Parathyroid adenoma (tissue), 2 donors: ENCODE data around the gene PTCSC3.

Source experiments
- H2AFZ ChIP-seq: fragments of 300-600 bp; sonication (generic); one replicate; pipeline ENCODE4 v1.7.0; 2017; ENCODE audit warnings: antibody characterized with exemption, mild to moderate bottlenecking
- H3K27ac ChIP-seq: fragments of 300-600 bp; sonication (generic); one replicate; pipeline ENCODE4 v1.7.0; 2017
- H3K27me3 ChIP-seq: fragments of 300-600 bp; sonication (generic); one replicate; pipeline ENCODE4 v1.7.0; 2017; ENCODE audit warnings: low read length; ENCODE audit not compliant: control insufficient read depth, insufficient read depth
- H3K36me3 ChIP-seq: fragments of 300-600 bp; sonication (generic); one replicate; pipeline ENCODE4 v1.7.0; 2017; ENCODE audit warnings: low read length; ENCODE audit not compliant: control insufficient read depth, insufficient read depth
- H3K4me1 ChIP-seq: fragments of 300-600 bp; sonication (generic); one replicate; pipeline ENCODE4 v1.7.0; 2017; ENCODE audit warnings: control low read depth
- H3K4me2 ChIP-seq: fragments of 300-600 bp; sonication (generic); one replicate; pipeline ENCODE4 v1.7.0; 2017; ENCODE audit warnings: low read length
- H3K4me3 ChIP-seq: fragments of 300-600 bp; sonication (generic); one replicate; pipeline ENCODE4 v1.7.0; 2017; ENCODE audit warnings: low read depth, low read length
- H3K79me2 ChIP-seq: fragments of 300-600 bp; sonication (generic); one replicate; pipeline ENCODE4 v1.7.0; 2017; ENCODE audit warnings: control low read depth
- H3K9ac ChIP-seq: fragments of 300-600 bp; sonication (generic); one replicate; pipeline ENCODE4 v1.7.0; 2017; ENCODE audit warnings: mild to moderate bottlenecking
- H3K9me3 ChIP-seq: fragments of 300-600 bp; sonication (generic); one replicate; pipeline ENCODE4 v1.7.0; 2017; ENCODE audit warnings: low read length; ENCODE audit not compliant: control insufficient read depth
- TF ChIP-seq, protein P1 (sequence below): fragments of 300-600 bp; sonication (generic); IDR thresholded peaks from one replicate; pipeline ENCODE4 v1.7.0; 2017; ENCODE audit warnings: antibody characterized with exemption, mild to moderate bottlenecking
- donor health status: primary hyperparathyroidism.

The PTCSC3 gene

DNA sequence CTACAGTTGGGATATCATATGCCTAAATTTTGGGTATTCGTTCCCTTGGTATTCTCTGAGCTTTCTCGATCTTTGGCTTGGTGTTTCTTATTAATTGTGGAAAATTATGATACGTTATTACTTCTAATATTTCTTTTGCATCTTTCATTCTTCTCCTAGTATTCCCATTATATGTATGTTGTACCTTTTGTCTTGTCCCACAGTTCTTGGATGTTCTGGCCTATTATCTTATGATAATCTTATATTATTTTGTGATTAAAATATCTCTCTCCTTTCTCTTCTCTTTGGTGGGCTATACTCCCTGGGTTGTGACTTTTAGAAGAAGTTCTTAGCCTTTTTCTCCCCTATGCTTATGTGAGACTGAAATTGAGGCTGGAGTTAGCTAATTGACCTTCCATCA lies 25.2 kb downstream of the PTCSC3 start:
- no peak overlapping the region for H3K4me3 ChIP-seq
- H3K79me2 ChIP-seq, result no peaks in the 10 kb centered on the region
- H3K27me3 ChIP-seq, result no peaks in the 10 kb centered on the region
- H3K36me3 ChIP-seq, result no peaks in the 10 kb centered on the region
- TF ChIP-seq, protein P1, sequence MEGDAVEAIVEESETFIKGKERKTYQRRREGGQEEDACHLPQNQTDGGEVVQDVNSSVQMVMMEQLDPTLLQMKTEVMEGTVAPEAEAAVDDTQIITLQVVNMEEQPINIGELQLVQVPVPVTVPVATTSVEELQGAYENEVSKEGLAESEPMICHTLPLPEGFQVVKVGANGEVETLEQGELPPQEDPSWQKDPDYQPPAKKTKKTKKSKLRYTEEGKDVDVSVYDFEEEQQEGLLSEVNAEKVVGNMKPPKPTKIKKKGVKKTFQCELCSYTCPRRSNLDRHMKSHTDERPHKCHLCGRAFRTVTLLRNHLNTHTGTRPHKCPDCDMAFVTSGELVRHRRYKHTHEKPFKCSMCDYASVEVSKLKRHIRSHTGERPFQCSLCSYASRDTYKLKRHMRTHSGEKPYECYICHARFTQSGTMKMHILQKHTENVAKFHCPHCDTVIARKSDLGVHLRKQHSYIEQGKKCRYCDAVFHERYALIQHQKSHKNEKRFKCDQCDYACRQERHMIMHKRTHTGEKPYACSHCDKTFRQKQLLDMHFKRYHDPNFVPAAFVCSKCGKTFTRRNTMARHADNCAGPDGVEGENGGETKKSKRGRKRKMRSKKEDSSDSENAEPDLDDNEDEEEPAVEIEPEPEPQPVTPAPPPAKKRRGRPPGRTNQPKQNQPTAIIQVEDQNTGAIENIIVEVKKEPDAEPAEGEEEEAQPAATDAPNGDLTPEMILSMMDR, result no peak
- no peak overlapping the region for H3K4me2 ChIP-seq
- no peak overlapping the region for H3K27ac ChIP-seq
- no peak overlapping the region for H2AFZ ChIP-seq
- no peaks in the 10 kb centered on the region for H3K4me1 ChIP-seq
- H3K9me3 ChIP-seq, result no peaks in the 10 kb centered on the region
- H3K9ac ChIP-seq, result no peak overlapping the region

DNA sequence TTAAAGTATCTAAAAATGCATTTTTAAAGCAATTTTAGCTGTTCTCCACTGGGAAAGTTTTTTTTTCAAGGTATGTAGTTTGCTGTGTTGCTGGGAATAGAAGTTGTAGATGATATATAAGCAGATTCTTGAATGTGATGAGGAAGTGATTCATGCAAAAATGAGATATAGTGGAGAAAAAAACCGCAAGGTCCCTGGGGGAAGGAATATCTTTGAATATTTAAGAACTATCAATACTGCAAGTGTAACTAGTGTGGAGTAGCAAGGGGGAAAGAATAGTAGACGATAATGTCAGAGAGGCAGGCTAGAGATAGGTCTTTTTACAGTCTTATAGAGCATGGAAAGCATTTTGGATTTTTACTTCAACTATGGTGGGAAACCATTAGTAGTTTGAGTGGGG lies 42.5 kb downstream of the PTCSC3 start:
- Histone ChIP-seq H3K9me3 (no peaks in the 10 kb centered on the region), H3K36me3 (no peaks in the 10 kb centered on the region), H3K79me2 (no peaks in the 10 kb centered on the region), H3K27me3 (no peaks in the 10 kb centered on the region), H2AFZ (no peak overlapping the region), H3K4me3 (no peak overlapping the region), H3K4me2 (no peak overlapping the region), H3K9ac (no peak overlapping the region), H3K4me1 (no peaks in the 10 kb centered on the region), H3K27ac (no peak overlapping the region)
- TF ChIP-seq, protein P1, result no peak

DNA sequence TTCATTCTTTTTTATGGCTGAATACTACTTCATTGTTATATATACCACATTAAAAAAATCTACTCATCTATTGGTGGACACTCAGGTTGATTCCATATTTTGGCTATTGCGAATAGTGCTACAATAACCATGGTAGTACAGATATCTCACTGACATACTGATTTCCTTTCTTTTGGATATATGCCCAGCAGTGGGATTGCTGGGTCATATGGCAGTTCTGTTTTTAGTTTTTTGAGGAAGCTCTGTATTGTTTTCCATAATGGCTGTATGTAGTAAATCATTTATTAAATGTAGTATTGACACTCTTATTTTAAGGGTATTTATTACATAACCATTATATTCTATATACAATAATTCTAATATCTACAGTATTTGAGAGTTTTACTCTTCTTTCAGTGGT lies 43.7 kb downstream of the PTCSC3 start:
- Histone ChIP-seq H3K9ac (no peak overlapping the region), H3K4me1 (no peaks in the 10 kb centered on the region), H3K4me3 (no peak overlapping the region), H2AFZ (no peak overlapping the region), H3K27me3 (no peaks in the 10 kb centered on the region), H3K36me3 (no peaks in the 10 kb centered on the region), H3K9me3 (no peaks in the 10 kb centered on the region), H3K27ac (no peak overlapping the region), H3K4me2 (no peak overlapping the region), H3K79me2 (no peaks in the 10 kb centered on the region)
- TF ChIP-seq, protein P1, result no peak

DNA sequence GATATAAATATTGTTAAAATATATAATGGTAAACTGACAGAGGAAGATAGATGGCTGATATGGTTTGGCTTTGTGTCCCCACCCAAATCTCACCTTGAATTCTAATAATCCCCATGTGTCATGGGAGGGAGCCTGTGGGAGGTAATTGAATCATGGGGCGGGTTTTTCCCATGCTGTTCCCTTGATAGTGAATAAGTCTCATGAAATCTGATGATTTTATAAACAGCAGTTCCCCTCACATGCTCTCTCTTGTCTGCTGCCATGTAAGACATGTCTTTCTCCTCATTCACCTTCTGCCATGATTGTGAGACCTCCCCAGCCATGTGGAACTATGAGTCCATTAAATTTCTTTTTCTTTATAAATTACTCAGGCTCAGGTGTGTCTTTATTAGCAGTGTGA lies 46.3 kb downstream of the PTCSC3 start:
- Histone ChIP-seq H3K79me2 (no peaks in the 10 kb centered on the region), H3K27ac (no peak overlapping the region), H3K4me2 (no peak overlapping the region), H3K9ac (no peak overlapping the region), H3K27me3 (no peaks in the 10 kb centered on the region), H2AFZ (no peak overlapping the region), H3K4me3 (no peak overlapping the region), H3K9me3 (no peaks in the 10 kb centered on the region), H3K36me3 (no peaks in the 10 kb centered on the region), H3K4me1 (no peaks in the 10 kb centered on the region)
- TF ChIP-seq, protein P1, result no peak

DNA sequence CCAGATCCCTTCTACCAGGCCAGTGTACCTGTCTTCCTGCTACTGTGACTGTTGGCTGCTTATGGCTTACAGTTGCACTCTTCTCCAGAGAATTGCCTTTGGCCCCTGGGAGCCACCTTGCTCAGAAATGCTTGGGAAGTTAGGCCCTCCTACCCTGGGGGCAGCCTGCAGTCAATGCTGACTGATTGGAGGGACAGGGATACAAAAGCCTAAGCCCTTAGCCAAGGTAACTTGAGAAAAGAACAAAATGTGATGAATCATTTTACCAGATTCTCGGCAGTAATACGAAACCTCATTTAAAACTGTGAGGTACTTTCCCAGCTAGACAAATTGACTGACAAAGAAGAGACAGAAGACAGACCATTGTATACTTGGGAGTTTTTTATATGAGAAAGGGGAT lies 47.3 kb downstream of the PTCSC3 start:
- TF ChIP-seq, protein P1, result no peak
- no peaks in the 10 kb centered on the region for H3K9me3 ChIP-seq

More for the DNA sequence above, 47.3 kb downstream of the PTCSC3 start:
- Histone ChIP-seq H3K9ac (no peak overlapping the region), H3K36me3 (no peaks in the 10 kb centered on the region), H3K4me3 (no peak overlapping the region), H3K79me2 (no peaks in the 10 kb centered on the region), H3K4me1 (no peaks in the 10 kb centered on the region), H3K4me2 (no peak overlapping the region), H2AFZ (no peak overlapping the region), H3K27me3 (no peaks in the 10 kb centered on the region), H3K27ac (no peak overlapping the region)
